Neural cell (in vitro differentiated cells): ENCODE results near the gene TSPAN14.

Experiments used
- EP300 ChIP-seq: fragments of 450-650 bp; conservative IDR thresholded peaks from 2 replicates; pipeline ENCODE4 v1.6.1; 2014; ENCODE audit warnings: antibody characterized with exemption, mild to moderate bottlenecking, moderate library complexity; ENCODE audit not compliant: poor library complexity, severe bottlenecking
- EZH2 ChIP-seq: fragments of 200-600, 300-800 bp; shearing (Covaris generic), sonication (generic); IDR thresholded peaks from 2 replicates; pipeline ENCODE4 v1.6.1; 2014; ENCODE audit warnings: antibody characterized with exemption, low read length, borderline replicate concordance, mild to moderate bottlenecking; ENCODE audit not compliant: insufficient read depth, poor library complexity, severe bottlenecking
- POLR2AphosphoS5 ChIP-seq: IDR thresholded peaks from 2 replicates; pipeline ENCODE4 v1.6.1; 2012
- RAD21 ChIP-seq: fragments of 450-650 bp; conservative IDR thresholded peaks from 2 replicates; pipeline ENCODE4 v1.6.1; 2014; ENCODE audit warnings: antibody characterized with exemption, mild to moderate bottlenecking, moderate library complexity
- TF ChIP-seq, protein P1 (sequence below): fragments of 450-650 bp; IDR thresholded peaks from 2 replicates; pipeline ENCODE4 v1.5.1; 2014; ENCODE audit warnings: antibody characterized with exemption, mild to moderate bottlenecking, moderate library complexity; ENCODE audit not compliant: poor library complexity, severe bottlenecking

DNA sequence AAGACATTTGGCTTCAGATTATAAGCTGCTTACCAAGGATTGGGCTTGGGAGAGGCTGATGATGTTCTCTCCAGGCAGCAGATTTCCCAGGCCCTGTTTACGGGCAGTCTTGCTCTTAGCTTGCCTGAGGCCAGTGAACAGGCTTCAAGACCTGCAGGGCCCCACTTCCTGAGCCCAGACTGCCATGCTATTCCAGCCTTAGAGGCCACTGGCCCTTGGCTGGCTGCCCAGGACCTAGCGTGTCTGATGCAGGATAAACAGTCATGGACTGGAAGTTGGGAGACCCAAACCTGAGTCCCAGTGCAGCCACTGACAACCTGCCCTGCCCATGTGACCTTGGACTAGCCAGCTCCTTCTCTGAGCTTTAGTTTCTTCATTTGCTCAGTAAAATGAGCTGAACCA, 42.8 kb upstream of the TSPAN14 start:
- TF ChIP-seq, protein P1, sequence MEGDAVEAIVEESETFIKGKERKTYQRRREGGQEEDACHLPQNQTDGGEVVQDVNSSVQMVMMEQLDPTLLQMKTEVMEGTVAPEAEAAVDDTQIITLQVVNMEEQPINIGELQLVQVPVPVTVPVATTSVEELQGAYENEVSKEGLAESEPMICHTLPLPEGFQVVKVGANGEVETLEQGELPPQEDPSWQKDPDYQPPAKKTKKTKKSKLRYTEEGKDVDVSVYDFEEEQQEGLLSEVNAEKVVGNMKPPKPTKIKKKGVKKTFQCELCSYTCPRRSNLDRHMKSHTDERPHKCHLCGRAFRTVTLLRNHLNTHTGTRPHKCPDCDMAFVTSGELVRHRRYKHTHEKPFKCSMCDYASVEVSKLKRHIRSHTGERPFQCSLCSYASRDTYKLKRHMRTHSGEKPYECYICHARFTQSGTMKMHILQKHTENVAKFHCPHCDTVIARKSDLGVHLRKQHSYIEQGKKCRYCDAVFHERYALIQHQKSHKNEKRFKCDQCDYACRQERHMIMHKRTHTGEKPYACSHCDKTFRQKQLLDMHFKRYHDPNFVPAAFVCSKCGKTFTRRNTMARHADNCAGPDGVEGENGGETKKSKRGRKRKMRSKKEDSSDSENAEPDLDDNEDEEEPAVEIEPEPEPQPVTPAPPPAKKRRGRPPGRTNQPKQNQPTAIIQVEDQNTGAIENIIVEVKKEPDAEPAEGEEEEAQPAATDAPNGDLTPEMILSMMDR = no peak
- TF ChIP-seq EP300 (no peak), POLR2AphosphoS5 (no peak), EZH2 (no peak), RAD21 (no peak)
